ENCODE results near the gene RMND5B.

- TF ChIP-seq CTCF (IDR thresholded peaks at IDR 0.05; ENCODE audit: low read depth, low read length): no peak
- no peak for TF ChIP-seq POLR2A (IDR thresholded peaks at IDR 0.05; ENCODE audit: extremely low read depth, insufficient read length)
Measured at GRCh38 chr5:178126556-178126955, 4.3 kb upstream of the RMND5B start.
